Body of pancreas (tissue), 4 donors: ENCODE measurements around the gene APOBEC3B.

Experiments
- POLR2A ChIP-seq, 3 donors: fragments of 450-650 bp; IDR thresholded peaks; one replicate each; pipeline ENCODE4 v1.6.1; 2016; ENCODE audit warnings: antibody characterized with exemption in 3 of 3, mild to moderate bottlenecking in 2 of 3
- TF ChIP-seq, protein P1 (sequence below), 7 experiments: fragments of 450-650 bp in 4 of 7; fragments of 200-600 bp in 3 of 7; sonication (generic) in 3 of 7; IDR thresholded peaks; one replicate each; pipeline ENCODE4 v1.5.1; 2016 to 2019; ENCODE audit warnings: antibody characterized with exemption in 7 of 7

DNA sequence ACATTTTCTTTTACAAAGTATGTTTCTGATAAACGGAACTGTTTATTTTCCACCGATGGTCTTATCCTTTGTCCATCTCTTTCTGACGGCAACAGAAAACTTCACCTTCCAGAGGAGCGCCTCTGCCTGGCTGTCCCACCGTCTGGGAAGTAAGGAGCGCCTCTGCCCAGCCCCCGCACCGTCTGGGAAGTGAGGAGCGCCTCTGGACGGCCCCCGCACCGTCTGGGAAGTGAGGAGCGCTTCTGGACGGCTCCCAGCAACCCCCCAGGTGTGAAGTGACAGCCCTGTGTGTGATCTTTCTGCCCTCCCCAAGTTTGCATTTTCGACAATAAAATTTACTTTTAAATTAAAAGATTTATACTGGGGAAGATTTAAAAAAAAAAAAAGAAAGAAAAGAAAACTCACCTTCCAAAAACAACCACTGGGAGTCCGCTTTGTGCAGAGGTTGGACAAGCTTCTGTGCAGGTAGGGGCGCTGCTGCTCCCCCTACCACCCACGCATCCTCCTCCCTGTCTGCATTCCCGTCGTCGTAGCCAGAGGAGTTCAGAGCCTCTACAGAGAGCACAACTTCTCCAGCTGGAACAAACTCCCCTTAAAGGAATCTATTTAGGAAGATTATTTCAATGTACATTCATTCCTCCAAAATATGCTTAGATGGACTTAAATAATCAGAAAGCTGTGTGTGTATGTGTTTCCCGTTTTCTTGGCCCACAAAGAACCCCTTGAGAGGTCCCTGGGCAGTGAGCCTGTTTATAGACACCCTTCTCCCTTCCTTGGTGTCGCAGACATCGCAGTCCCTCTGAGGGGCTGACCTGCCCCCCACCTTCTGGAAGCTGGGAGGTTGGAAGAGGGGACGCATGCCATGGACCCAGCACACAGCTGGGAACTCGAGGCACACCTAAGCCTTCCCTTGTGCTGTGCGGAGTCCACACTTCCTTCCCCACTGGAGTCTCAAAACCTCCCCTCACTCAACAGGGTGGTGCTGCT, 849 bp upstream of the APOBEC3B start:
- TF ChIP-seq, protein P1, sequence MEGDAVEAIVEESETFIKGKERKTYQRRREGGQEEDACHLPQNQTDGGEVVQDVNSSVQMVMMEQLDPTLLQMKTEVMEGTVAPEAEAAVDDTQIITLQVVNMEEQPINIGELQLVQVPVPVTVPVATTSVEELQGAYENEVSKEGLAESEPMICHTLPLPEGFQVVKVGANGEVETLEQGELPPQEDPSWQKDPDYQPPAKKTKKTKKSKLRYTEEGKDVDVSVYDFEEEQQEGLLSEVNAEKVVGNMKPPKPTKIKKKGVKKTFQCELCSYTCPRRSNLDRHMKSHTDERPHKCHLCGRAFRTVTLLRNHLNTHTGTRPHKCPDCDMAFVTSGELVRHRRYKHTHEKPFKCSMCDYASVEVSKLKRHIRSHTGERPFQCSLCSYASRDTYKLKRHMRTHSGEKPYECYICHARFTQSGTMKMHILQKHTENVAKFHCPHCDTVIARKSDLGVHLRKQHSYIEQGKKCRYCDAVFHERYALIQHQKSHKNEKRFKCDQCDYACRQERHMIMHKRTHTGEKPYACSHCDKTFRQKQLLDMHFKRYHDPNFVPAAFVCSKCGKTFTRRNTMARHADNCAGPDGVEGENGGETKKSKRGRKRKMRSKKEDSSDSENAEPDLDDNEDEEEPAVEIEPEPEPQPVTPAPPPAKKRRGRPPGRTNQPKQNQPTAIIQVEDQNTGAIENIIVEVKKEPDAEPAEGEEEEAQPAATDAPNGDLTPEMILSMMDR (IDR thresholded peaks at IDR 0.05): peak in 5 of 7 experiments; percentile 61 to 96 (median 77)
- TF ChIP-seq POLR2A (IDR thresholded peaks at IDR 0.05): peak in 2 of 3 donors; percentile 70 to 81
